ENCODE measurements around the gene TMEM150B.

GRCh38 chr19:55322204-55322885, 2.8 kb downstream of the TMEM150B start:
- TF ChIP-seq EZH2 (IDR thresholded peaks at IDR 0.05; ENCODE audit: borderline replicate concordance, low read depth, low read length, poor library complexity, severe bottlenecking) (no peak), CTCF (conservative IDR thresholded peaks at IDR 0.05; ENCODE audit: low read depth, low read length) (no peak)

All from A673 (cell line).